Umbilical cord (tissue), 2 donors: ENCODE measurements around the gene MPZL3. TPM values are rescaled to one million over a fixed set of nuclear protein-coding genes. Genes with fewer than 3 reads are reported as not detected.
"Not testable (repeated sequence)": the region's sequence is repeated elsewhere in the genome, so short reads cannot be mapped to it uniquely, and the experiment has no call there.

Experiments
- DNase-seq: peaks from one replicate; pipeline ENCODE4 v3.0.0-alpha.2; 2015; ENCODE audit warnings: low spot score
- total RNA-seq: library from RNA; depleted of rRNA; stranded (reverse); fragments of >200 nt; gene quantifications from one replicate; pipeline ENCODE4 v1.2.3, GENCODE V29; 2014; ENCODE audit warnings: low replicate concordance; ENCODE audit not compliant: insufficient read depth

The MPZL3 gene
- total RNA-seq, 1 donor from 2014 or later = 5.3 TPM

DNA sequence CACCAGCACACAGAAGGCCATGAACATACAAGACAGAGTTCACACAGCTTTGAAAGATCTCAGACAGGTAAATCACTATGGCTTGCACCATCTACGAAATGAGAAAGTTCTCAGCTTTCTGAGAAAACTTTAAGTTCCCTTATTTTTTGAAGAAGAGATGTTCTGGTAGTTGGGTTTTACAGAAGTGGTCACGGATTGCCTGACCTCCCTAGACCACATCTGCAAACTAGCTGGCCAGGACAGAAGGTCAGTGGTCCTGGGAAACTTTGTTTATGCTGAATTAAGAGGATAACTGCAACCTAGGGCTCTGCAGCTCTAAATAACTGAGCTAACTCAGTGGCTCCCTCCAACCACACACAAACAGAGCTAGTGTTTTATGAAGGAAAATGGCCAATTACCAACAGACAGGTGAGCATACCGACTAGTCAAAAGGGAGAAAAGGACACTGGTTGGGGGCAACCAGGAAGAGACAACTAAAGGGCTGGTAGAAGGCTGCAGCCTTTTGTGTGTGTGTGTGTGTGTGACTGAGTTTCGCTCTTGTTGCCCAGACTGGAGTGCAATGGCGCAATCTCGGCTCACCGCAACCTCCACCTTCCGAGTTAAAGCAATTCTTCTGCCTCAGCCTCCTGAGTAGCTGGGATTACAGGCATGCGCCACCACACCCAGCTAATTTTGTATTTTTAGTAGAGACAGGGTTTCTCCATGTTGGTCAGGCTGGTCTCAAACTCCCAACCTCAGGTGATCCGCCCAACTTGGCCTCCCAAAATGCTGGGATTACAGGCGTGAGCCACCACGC, 67.2 kb downstream of the MPZL3 start:
- DNase-seq = no peak

DNA sequence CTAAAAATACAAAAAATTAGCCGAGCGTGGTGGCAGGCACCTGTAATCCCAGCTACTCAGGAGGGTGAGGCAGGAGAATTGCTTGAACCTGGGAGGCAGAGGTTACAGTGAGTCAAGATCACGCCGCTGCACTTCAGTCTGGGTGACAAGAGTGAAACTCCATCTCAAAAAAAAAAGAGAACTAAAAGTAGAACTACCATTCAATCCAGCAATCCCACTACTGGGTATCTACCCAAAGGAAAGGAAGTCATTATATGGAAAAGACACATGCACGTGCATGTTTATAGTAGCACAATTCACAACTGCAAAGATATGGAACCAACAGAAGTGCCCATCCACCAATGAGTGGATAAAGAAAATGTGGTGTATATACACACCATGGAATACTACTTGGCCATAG, 68.5 kb downstream of the MPZL3 start:
- DNase-seq = not testable (repeated sequence)

GRCh38 chr11:118180300-118180703, 71.9 kb downstream of the MPZL3 start:
- peak; percentile 93 for DNase-seq

- DNase-seq = no peak
Observed at GRCh38 chr11:118176778-118177134, 75.4 kb downstream of the MPZL3 start.

Other genes with a start within 250 kb of the MPZL3 start
- gene TMPRSS4, start 175.3 kb downstream of the MPZL3 start, total RNA-seq = 3.4 TPM
- gene SMIM35, start 165.4 kb downstream of the MPZL3 start, total RNA-seq = 1.4 TPM
- gene SCN4B, start 99.5 kb downstream of the MPZL3 start, total RNA-seq = 1.2 TPM
- gene SCN2B, start 75.7 kb downstream of the MPZL3 start, total RNA-seq = 4.6 TPM
- 18.8 TPM for gene JAML, start 27.4 kb downstream of the MPZL3 start, total RNA-seq
- gene MPZL2, start 11.9 kb upstream of the MPZL3 start, total RNA-seq = 41.9 TPM
- not detected for gene CD3E, start 52.4 kb upstream of the MPZL3 start, total RNA-seq
- not detected for gene CD3D, start 90.3 kb upstream of the MPZL3 start, total RNA-seq
- gene CD3G, start 92.0 kb upstream of the MPZL3 start, total RNA-seq = 1.9 TPM
- 22.1 TPM for gene UBE4A, start 107.2 kb upstream of the MPZL3 start, total RNA-seq
- gene ATP5MG, start 149.2 kb upstream of the MPZL3 start, total RNA-seq = 142 TPM
- gene KMT2A, start 184.1 kb upstream of the MPZL3 start, total RNA-seq = 20.9 TPM